ENCODE results near the gene GUCY2D.

Gene GUCY2D

DNA sequence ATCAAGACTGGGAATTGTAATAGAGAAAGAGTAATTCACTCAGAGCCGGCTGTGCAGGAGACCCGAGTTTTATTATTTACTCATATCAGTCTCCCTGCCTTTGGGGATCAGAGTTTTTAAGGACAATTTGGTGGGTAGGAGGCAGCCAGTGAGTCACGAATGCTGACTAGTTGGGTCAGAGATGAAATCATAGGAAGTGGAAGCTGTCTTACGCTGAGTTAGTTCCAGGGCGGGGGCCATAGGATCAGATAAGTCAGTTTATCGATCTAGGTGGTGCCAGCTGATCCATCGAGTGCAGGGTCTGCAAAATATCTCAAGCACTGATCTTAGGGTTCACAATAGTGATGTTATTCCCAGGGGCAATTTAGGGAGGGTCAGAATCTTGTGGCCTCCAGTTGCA lies 20.2 kb upstream of the GUCY2D start:
- H3K4me3 Mint-ChIP-seq: no peak overlapping the region
- H3K27me3 Mint-ChIP-seq: peaks cover 18 to 46% of the 10 kb centered on the region in 2 donors
- H3K36me3 Mint-ChIP-seq: no peaks in the 10 kb centered on the region
- DNase-seq: no peak
- no peak for ATAC-seq (replicated peaks)
- no peaks in the 10 kb centered on the region for H3K4me1 Mint-ChIP-seq
- H3K9me3 Mint-ChIP-seq: no peaks in the 10 kb centered on the region
- no peak overlapping the region for H3K27ac Mint-ChIP-seq

DNA sequence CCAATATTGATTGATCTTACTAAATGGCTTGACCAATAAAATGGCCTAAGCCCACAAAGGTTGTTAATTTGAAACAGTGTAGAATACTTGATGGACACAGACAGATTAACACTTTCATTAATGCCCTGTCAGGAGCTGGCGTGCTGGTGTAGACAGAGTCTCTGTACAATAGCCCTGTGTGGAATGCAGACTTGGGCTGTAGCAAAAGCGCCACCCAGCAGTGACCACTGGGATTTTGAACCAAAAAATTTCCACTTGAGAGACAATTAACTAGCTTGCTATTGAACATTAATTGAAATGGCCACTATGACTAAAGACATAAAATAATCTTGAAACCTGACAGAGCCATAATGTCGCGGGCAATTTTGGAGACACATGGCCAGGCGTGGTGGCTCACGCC lies 19.7 kb upstream of the GUCY2D start:
- no peaks in the 10 kb centered on the region for H3K9me3 Mint-ChIP-seq
- H3K36me3 Mint-ChIP-seq: no peaks in the 10 kb centered on the region
- H3K27ac Mint-ChIP-seq: no peak overlapping the region
- ATAC-seq (replicated peaks) (no peak), DNase-seq (no peak)
- H3K4me3 Mint-ChIP-seq: no peak overlapping the region
- H3K27me3 Mint-ChIP-seq: peaks cover 20 to 46% of the 10 kb centered on the region in 2 donors
- no peaks in the 10 kb centered on the region for H3K4me1 Mint-ChIP-seq

DNA sequence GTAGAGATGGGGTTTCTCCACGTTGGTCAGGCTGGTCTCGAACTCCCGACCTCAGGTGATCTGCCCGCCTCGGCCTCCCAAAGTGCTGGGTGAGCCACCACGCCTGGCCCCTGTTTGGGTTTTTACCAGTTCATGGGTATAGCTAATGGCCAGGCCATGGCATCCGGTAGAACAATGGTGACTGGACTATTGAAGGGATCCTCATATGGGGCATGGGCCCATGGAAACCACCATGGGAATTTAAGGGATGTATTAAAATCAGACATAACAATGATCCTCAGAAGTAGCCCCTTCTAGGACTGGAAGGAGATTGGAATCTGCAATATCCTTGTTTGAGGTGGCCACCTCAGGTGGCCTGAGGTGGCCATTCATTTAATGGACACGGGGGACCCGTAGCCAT lies 17.5 kb upstream of the GUCY2D start:
- no peak overlapping the region for H3K4me3 Mint-ChIP-seq
- H3K27me3 Mint-ChIP-seq: peaks cover 19 to 43% of the 10 kb centered on the region in 2 donors
- peaks cover 8 to 11% of the 10 kb centered on the region in 2 donors for H3K4me1 Mint-ChIP-seq
- no peak overlapping the region for H3K27ac Mint-ChIP-seq
- ATAC-seq (replicated peaks) (no peak), DNase-seq (no peak)
- H3K9me3 Mint-ChIP-seq: no peaks in the 10 kb centered on the region
- no peaks in the 10 kb centered on the region for H3K36me3 Mint-ChIP-seq

DNA sequence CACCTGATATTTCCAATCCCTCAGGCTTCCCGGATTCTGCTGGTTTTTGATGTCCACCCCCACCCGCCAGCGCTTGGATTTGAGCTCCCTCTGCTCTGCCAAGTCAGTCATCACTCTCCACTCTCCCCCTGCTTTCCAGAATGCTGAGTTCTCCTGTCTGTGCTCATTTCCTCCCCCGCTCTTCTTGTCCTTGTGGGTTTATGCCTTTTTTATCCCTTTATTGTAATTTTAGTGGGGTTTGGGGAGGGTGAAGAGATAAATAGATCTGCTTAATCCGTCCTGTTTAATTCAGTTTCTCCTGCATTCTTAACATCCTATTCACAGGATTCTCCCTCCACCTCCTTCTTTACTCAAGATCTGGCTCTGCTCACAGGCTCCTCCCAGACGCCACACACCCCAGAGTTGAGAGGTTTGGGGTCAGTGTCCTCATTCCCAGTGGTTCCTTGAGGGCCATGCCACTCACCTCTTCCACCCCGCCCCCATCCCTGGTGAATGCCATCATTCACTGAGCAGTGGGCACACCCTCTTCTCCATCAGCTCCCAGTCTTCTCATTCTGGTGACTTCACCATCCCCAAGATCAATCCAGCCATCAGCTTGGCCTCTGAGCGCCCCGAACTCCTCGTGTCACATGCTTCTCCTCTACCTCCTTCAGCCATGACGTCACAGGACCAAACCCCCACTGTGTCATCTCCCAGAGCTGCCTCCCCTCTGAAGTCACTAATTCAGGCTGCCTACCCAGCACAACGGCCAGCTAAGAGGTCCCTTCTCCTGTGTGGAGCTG lies 15.1 kb upstream of the GUCY2D start:
- no peak for ATAC-seq (replicated peaks)
- Mint-ChIP-seq H3K4me3 (no peak overlapping the region), H3K27me3 (peaks cover 11 to 36% of the 10 kb centered on the region in 2 donors), H3K4me1 (peaks cover 11 to 21% of the 10 kb centered on the region in 2 donors), H3K9me3 (no peaks in the 10 kb centered on the region), H3K27ac (no peak overlapping the region), H3K36me3 (no peaks in the 10 kb centered on the region)
- DNase-seq: no peak

DNA sequence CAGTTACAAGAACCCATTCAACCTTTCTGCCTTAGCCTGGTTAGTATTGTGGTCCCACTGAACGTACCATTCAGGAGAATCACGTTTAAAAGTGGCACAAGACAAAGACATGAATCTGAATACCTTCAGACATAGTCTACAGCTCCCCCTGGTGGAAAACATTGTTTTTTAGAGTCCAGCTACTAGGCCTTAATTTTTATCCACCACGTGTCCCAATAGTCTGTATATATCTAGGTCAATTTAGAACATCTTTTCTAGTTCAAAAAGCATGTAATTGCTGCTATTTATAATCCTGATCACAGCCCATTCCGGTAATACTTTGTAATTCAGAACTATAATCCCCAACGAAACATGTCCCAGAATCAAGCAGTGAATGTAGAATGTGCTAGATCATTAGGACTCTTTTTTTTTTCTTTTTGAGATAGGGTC lies 13.7 kb upstream of the GUCY2D start:
- no peaks in the 10 kb centered on the region for H3K36me3 Mint-ChIP-seq
- no peaks in the 10 kb centered on the region for H3K9me3 Mint-ChIP-seq
- H3K4me1 Mint-ChIP-seq: peaks cover 11 to 21% of the 10 kb centered on the region in 2 donors
- H3K4me3 Mint-ChIP-seq: peak overlapping the region in 1 of 2 donors; percentile 86
- ATAC-seq (replicated peaks) (peak; percentile 69 to 71), DNase-seq (peak; percentile 49)
- H3K27me3 Mint-ChIP-seq: peaks cover 7 to 26% of the 10 kb centered on the region in 2 donors
- no peak overlapping the region for H3K27ac Mint-ChIP-seq

DNA sequence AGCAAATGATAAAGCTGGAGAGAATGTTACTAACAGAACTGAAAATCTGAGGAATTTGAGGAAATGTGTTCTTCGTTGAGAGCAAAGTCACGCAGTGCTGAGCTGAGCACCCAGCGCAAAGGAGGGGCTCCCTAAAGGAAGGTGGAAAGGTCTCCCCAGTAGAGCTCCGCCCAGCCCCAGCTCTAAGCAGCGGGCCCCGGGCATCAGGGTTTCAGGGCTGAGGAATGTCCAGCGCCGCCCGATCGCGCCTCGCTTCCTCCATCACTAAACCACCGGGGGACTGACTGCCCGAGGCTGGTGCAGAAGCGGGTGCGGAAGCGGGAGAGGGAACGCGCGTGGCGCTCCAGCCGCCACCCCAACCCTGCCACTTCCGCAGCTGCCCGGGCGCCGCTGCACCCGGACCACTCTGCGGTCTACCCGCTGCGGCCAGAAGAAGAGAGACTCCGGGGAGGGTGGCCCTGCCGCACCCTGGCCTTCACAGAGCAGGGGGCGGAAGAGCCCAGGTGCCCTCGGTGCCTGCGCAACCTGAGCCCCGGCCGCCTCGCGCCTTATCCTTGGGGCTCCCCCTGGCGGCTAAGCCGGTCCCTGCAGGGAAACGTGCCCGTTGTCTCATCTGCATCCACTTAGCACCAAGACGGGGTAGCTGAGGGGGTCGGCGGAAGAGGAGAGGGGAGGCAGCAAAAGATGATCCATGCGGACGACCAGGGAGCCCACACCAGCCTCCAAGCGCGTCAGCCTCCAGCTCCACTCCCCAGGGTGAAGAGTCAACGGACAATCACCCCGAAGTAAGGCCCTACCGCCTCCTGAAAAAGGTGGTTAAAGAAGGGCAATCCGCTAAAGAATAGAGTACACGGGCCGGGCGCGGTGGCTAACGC lies 12.4 kb upstream of the GUCY2D start:
- ATAC-seq (replicated peaks): peak; percentile 87 to 92
- DNase-seq: peak; percentile 83
- no peak overlapping the region for H3K27ac Mint-ChIP-seq
- peaks cover 7 to 29% of the 10 kb centered on the region in 2 donors for H3K27me3 Mint-ChIP-seq
- H3K4me3 Mint-ChIP-seq: peak overlapping the region; percentile 74 to 86
- H3K4me1 Mint-ChIP-seq: peaks cover 11 to 21% of the 10 kb centered on the region in 2 donors
- no peaks in the 10 kb centered on the region for H3K36me3 Mint-ChIP-seq
- H3K9me3 Mint-ChIP-seq: no peaks in the 10 kb centered on the region

DNA sequence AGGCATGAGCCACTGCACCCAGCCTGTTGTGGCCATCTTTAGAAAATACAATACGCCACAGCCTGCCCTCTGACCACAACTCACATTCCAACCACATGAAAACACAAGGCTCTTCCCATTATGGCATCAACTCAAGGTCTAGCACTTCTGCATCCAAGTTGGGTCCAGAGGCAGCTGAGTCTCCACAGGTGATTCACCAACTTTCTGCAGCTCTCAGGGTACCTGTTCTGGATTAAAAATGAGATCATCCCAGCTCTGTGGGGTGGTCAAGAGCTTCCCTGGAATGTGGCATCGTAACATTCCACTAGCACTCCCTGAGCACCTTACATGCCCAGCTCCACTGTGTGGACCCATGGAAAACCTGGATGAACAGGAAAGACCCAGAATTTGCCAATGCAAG lies 9.9 kb upstream of the GUCY2D start:
- ATAC-seq (replicated peaks) (no peak), DNase-seq (no peak)
- H3K9me3 Mint-ChIP-seq: no peaks in the 10 kb centered on the region
- peaks cover 3 to 17% of the 10 kb centered on the region in 2 donors for H3K27me3 Mint-ChIP-seq
- no peak overlapping the region for H3K4me3 Mint-ChIP-seq
- peaks cover 12 to 29% of the 10 kb centered on the region in 2 donors for H3K4me1 Mint-ChIP-seq
- no peak overlapping the region for H3K27ac Mint-ChIP-seq
- no peaks in the 10 kb centered on the region for H3K36me3 Mint-ChIP-seq

DNA sequence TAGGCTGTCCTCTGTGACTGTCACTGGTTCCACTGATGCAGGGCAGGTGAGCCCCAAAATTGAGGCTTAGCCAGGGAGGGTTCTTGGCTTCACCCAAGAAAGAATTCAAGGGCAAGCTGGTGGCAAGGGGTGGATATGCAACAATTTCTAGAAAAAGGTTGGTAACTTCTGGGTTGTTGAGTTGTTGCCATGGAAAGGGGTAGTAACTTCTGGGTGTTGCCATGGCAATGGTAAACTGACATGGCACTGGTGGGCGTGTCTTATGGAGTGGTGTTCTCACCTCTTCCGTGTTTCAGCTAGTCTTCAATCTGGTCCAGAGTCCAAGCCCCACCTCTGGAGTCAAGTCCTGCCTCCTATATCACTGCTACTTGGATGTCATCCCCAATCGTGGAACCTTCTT lies 9.5 kb upstream of the GUCY2D start:
- DNase-seq (no peak), ATAC-seq (replicated peaks) (no peak)
- Mint-ChIP-seq H3K9me3 (no peaks in the 10 kb centered on the region), H3K4me1 (peaks cover 12 to 29% of the 10 kb centered on the region in 2 donors), H3K4me3 (no peak overlapping the region), H3K36me3 (no peaks in the 10 kb centered on the region), H3K27me3 (peaks cover 0 to 16% of the 10 kb centered on the region in 2 donors), H3K27ac (no peak overlapping the region)

DNA sequence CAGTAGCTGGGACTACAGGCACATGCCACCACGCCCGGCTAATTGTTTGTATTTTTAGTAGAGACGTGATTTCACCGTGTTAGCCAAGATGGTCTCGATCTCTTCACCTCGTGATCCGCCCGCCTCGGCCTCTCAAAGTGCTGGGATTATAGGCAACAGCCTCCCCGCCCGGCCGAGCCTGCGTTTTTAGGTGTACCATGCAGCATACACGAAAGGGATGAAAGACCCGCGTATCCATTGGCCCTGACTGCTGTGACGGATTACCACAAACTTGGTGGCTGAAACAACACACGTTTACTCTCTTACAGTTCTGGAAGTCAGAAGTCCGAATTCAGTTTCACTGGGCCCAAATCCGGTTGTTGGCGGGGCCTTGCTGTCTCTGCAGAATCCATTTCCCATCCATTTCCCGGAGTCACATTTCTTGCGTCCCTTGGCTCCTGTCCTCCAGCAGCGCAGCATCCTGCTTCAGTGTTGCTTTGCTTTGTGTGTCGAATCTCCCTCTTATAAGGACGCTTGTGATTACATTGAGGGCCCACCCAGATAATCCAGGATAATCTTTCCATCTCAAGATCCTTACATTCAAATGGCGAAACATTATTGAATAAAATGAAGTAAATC lies 8.3 kb upstream of the GUCY2D start:
- Mint-ChIP-seq H3K4me1 (peaks cover 10 to 26% of the 10 kb centered on the region in 2 donors), H3K27ac (no peak overlapping the region), H3K36me3 (no peaks in the 10 kb centered on the region), H3K9me3 (no peaks in the 10 kb centered on the region), H3K27me3 (peaks cover 6 to 20% of the 10 kb centered on the region in 2 donors), H3K4me3 (no peak overlapping the region)
- ATAC-seq (replicated peaks): no peak
- no peak for DNase-seq

DNA sequence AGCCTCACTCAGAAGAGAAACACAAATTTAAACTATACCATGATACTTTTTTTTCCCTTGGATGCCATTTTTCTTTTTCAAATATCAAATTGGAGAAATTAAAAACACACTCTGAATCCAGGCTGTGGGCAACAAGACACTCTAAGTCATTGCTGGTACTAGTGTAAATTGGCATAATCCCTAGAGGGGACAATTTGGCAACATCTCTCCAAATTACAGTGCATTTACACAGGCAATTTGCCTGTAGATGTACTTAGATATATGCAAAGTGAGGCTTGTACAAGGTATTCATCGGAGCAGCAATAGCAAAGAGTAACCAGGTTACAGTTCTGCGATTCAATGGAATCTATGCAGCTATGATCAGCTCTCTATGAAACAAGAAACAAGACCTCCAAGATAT lies 6.7 kb upstream of the GUCY2D start:
- Mint-ChIP-seq H3K9me3 (no peaks in the 10 kb centered on the region), H3K27me3 (peaks cover 6 to 27% of the 10 kb centered on the region in 2 donors), H3K36me3 (no peaks in the 10 kb centered on the region), H3K27ac (no peak overlapping the region), H3K4me1 (peaks cover 2 to 10% of the 10 kb centered on the region in 2 donors), H3K4me3 (no peak overlapping the region)
- ATAC-seq (replicated peaks) (no peak), DNase-seq (no peak)

DNA sequence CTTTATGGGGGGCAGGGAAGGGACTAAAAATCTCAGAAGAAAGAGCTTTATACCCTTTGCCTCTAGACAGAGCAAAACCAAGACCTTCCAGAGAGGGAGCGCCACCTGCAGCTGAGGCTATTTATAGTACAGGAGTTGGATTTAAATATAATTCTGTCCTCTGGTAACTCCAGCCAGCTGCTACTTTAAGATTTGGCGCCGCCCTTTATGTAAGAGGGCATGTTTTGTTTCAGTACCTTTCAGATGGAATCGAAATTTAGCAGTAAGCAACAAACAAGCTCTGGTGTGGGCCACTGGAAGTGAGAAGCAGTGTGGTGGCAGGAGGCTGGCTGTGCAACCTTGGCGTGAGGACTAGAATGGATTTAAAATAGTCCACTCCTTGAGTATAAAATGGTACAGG lies 5.2 kb upstream of the GUCY2D start:
- H3K27me3 Mint-ChIP-seq: peaks cover 15 to 35% of the 10 kb centered on the region in 2 donors
- H3K4me1 Mint-ChIP-seq: peaks cover 6 to 14% of the 10 kb centered on the region in 2 donors
- no peak for DNase-seq
- no peak overlapping the region for H3K4me3 Mint-ChIP-seq
- no peak overlapping the region for H3K27ac Mint-ChIP-seq
- no peaks in the 10 kb centered on the region for H3K36me3 Mint-ChIP-seq
- H3K9me3 Mint-ChIP-seq: no peaks in the 10 kb centered on the region
- ATAC-seq (replicated peaks): peak; percentile 59 to 63

DNA sequence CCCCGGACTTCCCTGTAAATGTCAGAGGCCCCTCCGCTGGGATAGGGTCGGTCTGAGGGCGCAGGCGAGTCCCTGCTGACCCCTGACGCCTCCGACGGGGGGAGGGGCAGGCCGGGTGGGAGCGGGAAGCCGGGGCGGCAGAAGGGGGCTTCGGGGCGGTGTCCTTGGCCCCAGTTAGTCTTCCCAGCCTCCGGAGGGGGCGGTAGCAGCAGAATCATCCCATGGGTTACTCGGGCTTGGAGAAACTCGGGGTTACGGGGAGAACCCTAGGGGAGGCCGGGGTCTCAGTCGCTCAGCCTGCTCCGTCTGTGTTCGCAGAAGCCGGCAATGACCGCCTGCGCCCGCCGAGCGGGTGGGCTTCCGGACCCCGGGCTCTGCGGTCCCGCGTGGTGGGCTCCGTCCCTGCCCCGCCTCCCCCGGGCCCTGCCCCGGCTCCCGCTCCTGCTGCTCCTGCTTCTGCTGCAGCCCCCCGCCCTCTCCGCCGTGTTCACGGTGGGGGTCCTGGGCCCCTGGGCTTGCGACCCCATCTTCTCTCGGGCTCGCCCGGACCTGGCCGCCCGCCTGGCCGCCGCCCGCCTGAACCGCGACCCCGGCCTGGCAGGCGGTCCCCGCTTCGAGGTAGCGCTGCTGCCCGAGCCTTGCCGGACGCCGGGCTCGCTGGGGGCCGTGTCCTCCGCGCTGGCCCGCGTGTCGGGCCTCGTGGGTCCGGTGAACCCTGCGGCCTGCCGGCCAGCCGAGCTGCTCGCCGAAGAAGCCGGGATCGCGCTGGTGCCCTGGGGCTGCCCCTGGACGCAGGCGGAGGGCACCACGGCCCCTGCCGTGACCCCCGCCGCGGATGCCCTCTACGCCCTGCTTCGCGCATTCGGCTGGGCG lies 542 bp downstream of the GUCY2D start:
- Mint-ChIP-seq H3K9me3 (peaks cover 4% of the 10 kb centered on the region in 2 donors), H3K27ac (no peak overlapping the region), H3K4me3 (peak overlapping the region; percentile 77 to 78), H3K27me3 (peaks cover 43 to 56% of the 10 kb centered on the region in 2 donors), H3K36me3 (peaks cover 0 to 3% of the 10 kb centered on the region in 2 donors), H3K4me1 (peaks cover 11% of the 10 kb centered on the region in 2 donors)
- ATAC-seq (replicated peaks) (peak; percentile 19 to 31), DNase-seq (no peak)

DNA sequence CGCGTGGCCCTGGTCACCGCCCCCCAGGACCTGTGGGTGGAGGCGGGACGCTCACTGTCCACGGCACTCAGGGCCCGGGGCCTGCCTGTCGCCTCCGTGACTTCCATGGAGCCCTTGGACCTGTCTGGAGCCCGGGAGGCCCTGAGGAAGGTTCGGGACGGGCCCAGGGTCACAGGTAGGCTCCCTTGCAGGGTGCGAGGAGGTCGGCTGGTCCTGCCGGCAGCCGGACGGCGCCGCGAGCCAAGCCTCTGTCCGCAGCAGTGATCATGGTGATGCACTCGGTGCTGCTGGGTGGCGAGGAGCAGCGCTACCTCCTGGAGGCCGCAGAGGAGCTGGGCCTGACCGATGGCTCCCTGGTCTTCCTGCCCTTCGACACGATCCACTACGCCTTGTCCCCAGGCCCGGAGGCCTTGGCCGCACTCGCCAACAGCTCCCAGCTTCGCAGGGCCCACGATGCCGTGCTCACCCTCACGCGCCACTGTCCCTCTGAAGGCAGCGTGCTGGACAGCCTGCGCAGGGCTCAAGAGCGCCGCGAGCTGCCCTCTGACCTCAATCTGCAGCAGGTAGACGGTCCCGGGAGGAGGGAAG lies 1.3 kb downstream of the GUCY2D start:
- Mint-ChIP-seq H3K4me3 (no peak overlapping the region), H3K4me1 (peaks cover 11% of the 10 kb centered on the region in 2 donors), H3K27ac (no peak overlapping the region), H3K27me3 (peaks cover 41 to 56% of the 10 kb centered on the region in 2 donors), H3K36me3 (peaks cover 0 to 3% of the 10 kb centered on the region in 2 donors), H3K9me3 (peaks cover 4% of the 10 kb centered on the region in 2 donors)
- DNase-seq (no peak), ATAC-seq (replicated peaks) (no peak)
